Natural killer cell (primary cell): ENCODE measurements around the gene NOP14. TPM values are rescaled to one million over a fixed set of nuclear protein-coding genes. Genes with fewer than 3 reads are reported as not detected.
A peak's percentile ranks its signal among the peaks of the same experiment; 100 is the strongest.

Experiments
- ATAC-seq, 3 donors: fragments of 150-1000 bp in 2 of 3; fragments of 200-7000 bp in 1 of 3; cut with Tn5 transposase; 1 replicate in 1 of 3; 2 replicates in 2 of 3; pipeline ENCODE4 v1.10.0; 2021; ENCODE audit warnings: mild to moderate bottlenecking in 2 of 3, moderate library complexity in 2 of 3
- DNase-seq, 2 donors: peaks; one replicate each; pipeline versions ENCODE4 v3.0.0 to v3.0.0-alpha.2; 2013 to 2021; ENCODE audit warnings: mixed read lengths in 1 of 2
- H3K27ac ChIP-seq: one replicate; pipeline ENCODE4 v1.5.1; 2013; ENCODE audit warnings: mild to moderate bottlenecking, low read length
- H3K27me3 ChIP-seq: one replicate; pipeline ENCODE4 v1.6.1; 2013; ENCODE audit warnings: low read length; ENCODE audit not compliant: control insufficient read depth, insufficient read depth
- H3K36me3 ChIP-seq: one replicate; pipeline ENCODE4 v1.6.1; 2013; ENCODE audit warnings: low read length; ENCODE audit not compliant: control insufficient read depth, insufficient read depth
- H3K4me1 ChIP-seq: one replicate; pipeline ENCODE4 v1.6.1; 2013; ENCODE audit warnings: low read length; ENCODE audit not compliant: control insufficient read depth, insufficient read depth
- H3K4me3 ChIP-seq: one replicate; pipeline ENCODE4 v1.5.1; 2013; ENCODE audit warnings: low read length
- H3K9me3 ChIP-seq: one replicate; pipeline ENCODE4 v1.6.1; 2013; ENCODE audit warnings: low read length; ENCODE audit not compliant: control insufficient read depth, insufficient read depth
- H3K27ac Mint-ChIP-seq, 2 donors: one replicate each; pipeline ENCODE4 v1.8.0; 2022; ENCODE audit warnings: mild to moderate bottlenecking in 2 of 2, mixed read lengths in 2 of 2, moderate library complexity in 1 of 2
- H3K27me3 Mint-ChIP-seq, 2 donors: one replicate each; pipeline ENCODE4 v1.8.0; 2022; ENCODE audit warnings: low read depth in 2 of 2, mixed read lengths in 2 of 2
- H3K36me3 Mint-ChIP-seq: one replicate; pipeline ENCODE4 v1.8.0; 2022; ENCODE audit warnings: mixed read lengths
- H3K4me1 Mint-ChIP-seq, 2 donors: one replicate each; pipeline ENCODE4 v1.8.0; 2022; ENCODE audit warnings: mixed read lengths in 2 of 2
- H3K4me3 Mint-ChIP-seq: one replicate; pipeline ENCODE4 v1.8.0; 2022; ENCODE audit warnings: mild to moderate bottlenecking, moderate library complexity, mixed read lengths
- H3K9me3 Mint-ChIP-seq, 2 donors: one replicate each; pipeline ENCODE4 v1.8.0; 2022; ENCODE audit warnings: mixed read lengths in 2 of 2
- WGBS: methylation state at CpG from one replicate; pipeline ENCODE4 v1.1.7; 2013; ENCODE audit warnings: missing lambda C conversion rate; ENCODE audit not compliant: insufficient coverage; 5-methylcytosine and 5-hydroxymethylcytosine counted together
- intact Hi-C: fragments of 100-400 bp; cut with micrococcal nuclease; formaldehyde crosslinking; loops from one replicate; pipeline ENCODE4 v1.14.2; 2022
- total RNA-seq, 4 donors: library from RNA; stranded (reverse); fragments of 120-200 nt in 1 of 4; gene quantifications; one replicate each; pipeline versions ENCODE4 v1.2.3 to v1.2.4, GENCODE V29; 2013 to 2022
- TF ChIP-seq, protein P1 (sequence below): fragments of 200-600 bp; IDR thresholded peaks from one replicate; pipeline ENCODE4 v1.8.0; 2022; ENCODE audit warnings: antibody characterized with exemption

Gene NOP14
- total RNA-seq, 3 donors from 2014 or later (not counting 1 experiment from before 2014, with no cell fraction given) = 20.9 to 25.0 (median 21.1) TPM

GRCh38 chr4:2942037-2942531 lies 21.1 kb downstream of the NOP14 start:
- Mint-ChIP-seq H3K27me3 (no peaks in the 10 kb centered on the region), H3K4me1 (peaks cover 8 to 24% of the 10 kb centered on the region in 2 donors), H3K9me3 (no peaks in the 10 kb centered on the region), H3K4me3 (peak overlapping the region; percentile 35), H3K36me3 (peaks cover 8% of the 10 kb centered on the region), H3K27ac (peak overlapping the region; percentile 80 to 87)
- intact Hi-C loops = no loop called here
- no peaks in the 10 kb centered on the region for H3K9me3 ChIP-seq
- DNase-seq = peak in 1 of 2 donors; percentile 58
- TF ChIP-seq, protein P1, sequence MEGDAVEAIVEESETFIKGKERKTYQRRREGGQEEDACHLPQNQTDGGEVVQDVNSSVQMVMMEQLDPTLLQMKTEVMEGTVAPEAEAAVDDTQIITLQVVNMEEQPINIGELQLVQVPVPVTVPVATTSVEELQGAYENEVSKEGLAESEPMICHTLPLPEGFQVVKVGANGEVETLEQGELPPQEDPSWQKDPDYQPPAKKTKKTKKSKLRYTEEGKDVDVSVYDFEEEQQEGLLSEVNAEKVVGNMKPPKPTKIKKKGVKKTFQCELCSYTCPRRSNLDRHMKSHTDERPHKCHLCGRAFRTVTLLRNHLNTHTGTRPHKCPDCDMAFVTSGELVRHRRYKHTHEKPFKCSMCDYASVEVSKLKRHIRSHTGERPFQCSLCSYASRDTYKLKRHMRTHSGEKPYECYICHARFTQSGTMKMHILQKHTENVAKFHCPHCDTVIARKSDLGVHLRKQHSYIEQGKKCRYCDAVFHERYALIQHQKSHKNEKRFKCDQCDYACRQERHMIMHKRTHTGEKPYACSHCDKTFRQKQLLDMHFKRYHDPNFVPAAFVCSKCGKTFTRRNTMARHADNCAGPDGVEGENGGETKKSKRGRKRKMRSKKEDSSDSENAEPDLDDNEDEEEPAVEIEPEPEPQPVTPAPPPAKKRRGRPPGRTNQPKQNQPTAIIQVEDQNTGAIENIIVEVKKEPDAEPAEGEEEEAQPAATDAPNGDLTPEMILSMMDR = no peak
- H3K4me1 ChIP-seq = peaks cover 39% of the 10 kb centered on the region
- H3K27me3 ChIP-seq = no peaks in the 10 kb centered on the region
- WGBS = 82% methylated on average over 21 of the region's 21 CpGs
- no peak overlapping the region for H3K4me3 ChIP-seq
- peak; percentile 41 to 52 (median 42) for ATAC-seq
- peak overlapping the region; percentile 69 for H3K27ac ChIP-seq
- H3K36me3 ChIP-seq = peaks cover 75% of the 10 kb centered on the region

GRCh38 chr4:2941138-2942036 lies 21.8 kb downstream of the NOP14 start:
- Mint-ChIP-seq H3K27me3 (no peaks in the 10 kb centered on the region), H3K36me3 (peaks cover 4% of the 10 kb centered on the region), H3K27ac (peak overlapping the region in 1 of 2 donors; percentile 80), H3K4me1 (peaks cover 15 to 29% of the 10 kb centered on the region in 2 donors), H3K9me3 (no peaks in the 10 kb centered on the region), H3K4me3 (no peak overlapping the region)
- 95% methylated on average over 24 of the region's 24 CpGs for WGBS
- no peak for DNase-seq
- peaks cover 68% of the 10 kb centered on the region for H3K36me3 ChIP-seq
- TF ChIP-seq, protein P1 = no peak
- peaks cover 46% of the 10 kb centered on the region for H3K4me1 ChIP-seq
- intact Hi-C loops = no loop called here
- H3K4me3 ChIP-seq = no peak overlapping the region
- H3K27me3 ChIP-seq = no peaks in the 10 kb centered on the region
- no peaks in the 10 kb centered on the region for H3K9me3 ChIP-seq
- H3K27ac ChIP-seq = peak overlapping the region; percentile 69
- ATAC-seq = no peak

- intact Hi-C loops = no loop called here
- WGBS = 94% methylated on average over 29 of the region's 29 CpGs
- H3K36me3 ChIP-seq = peaks cover 63% of the 10 kb centered on the region
- H3K9me3 ChIP-seq = no peaks in the 10 kb centered on the region
- no peaks in the 10 kb centered on the region for H3K36me3 Mint-ChIP-seq
- H3K4me1 ChIP-seq = peaks cover 55% of the 10 kb centered on the region
- TF ChIP-seq, protein P1 = no peak
- no peak overlapping the region for H3K27ac ChIP-seq
- H3K27ac Mint-ChIP-seq = no peak overlapping the region
- H3K27me3 ChIP-seq = no peaks in the 10 kb centered on the region
- H3K4me1 Mint-ChIP-seq = peaks cover 24 to 38% of the 10 kb centered on the region in 2 donors
- no peak overlapping the region for H3K4me3 Mint-ChIP-seq
- ATAC-seq (no peak), DNase-seq (no peak)
- no peak overlapping the region for H3K4me3 ChIP-seq
- no peaks in the 10 kb centered on the region for H3K27me3 Mint-ChIP-seq
- H3K9me3 Mint-ChIP-seq = no peaks in the 10 kb centered on the region
Observed at GRCh38 chr4:2940267-2941137, 22.7 kb downstream of the NOP14 start.
